Activated CD8-positive, alpha-beta memory T cell treated with anti-CD3 and anti-CD28 coated beads, Interleukin-2, amount 10 ng/mL, durations not matched to agents 7 days and 5 days (primary cell): ENCODE results near the gene EPN2. TPM values are rescaled to one million over a fixed set of nuclear protein-coding genes. Genes with fewer than 3 reads are reported as not detected.

Source experiments
- ATAC-seq: fragments of 150-1000 bp; cut with Tn5 transposase; one replicate; pipeline ENCODE4 v1.10.0; 2021; ENCODE audit warnings: moderate library complexity
- CTCF ChIA-PET: fragments of 350-600 bp; sonication (Branson Sonifier 250); formaldehyde crosslinking; loops from one replicate; lab custom pipeline; 2021; ENCODE audit warnings: antibody characterized with exemption; lab: Charles Lee
- DNase-seq: peaks from one replicate; pipeline ENCODE4 v3.0.0-alpha.2; 2020
- H3K27ac Mint-ChIP-seq: one replicate; pipeline ENCODE4 v1.8.0; 2021; ENCODE audit warnings: mild to moderate bottlenecking, mixed read lengths
- H3K27me3 Mint-ChIP-seq: one replicate; pipeline ENCODE4 v1.8.0; 2021; ENCODE audit warnings: mixed read lengths
- H3K36me3 Mint-ChIP-seq: one replicate; pipeline ENCODE4 v1.8.0; 2021; ENCODE audit warnings: mild to moderate bottlenecking, mixed read lengths
- H3K4me1 Mint-ChIP-seq: one replicate; pipeline ENCODE4 v1.8.0; 2021; ENCODE audit warnings: mixed read lengths
- H3K4me3 Mint-ChIP-seq: one replicate; pipeline ENCODE4 v1.8.0; 2021; ENCODE audit warnings: mild to moderate bottlenecking, moderate library complexity, mixed read lengths
- H3K9me3 Mint-ChIP-seq: one replicate; pipeline ENCODE4 v1.8.0; 2022; ENCODE audit warnings: low read depth, mixed read lengths
- total RNA-seq, 2 experiments: library from RNA; stranded (reverse); gene quantifications; one replicate each; pipeline ENCODE4 v1.2.3, GENCODE V29; 2021

EPN2 gene
- total RNA-seq, 2 experiments from 2014 or later = 2.9 to 15.3 TPM

DNA sequence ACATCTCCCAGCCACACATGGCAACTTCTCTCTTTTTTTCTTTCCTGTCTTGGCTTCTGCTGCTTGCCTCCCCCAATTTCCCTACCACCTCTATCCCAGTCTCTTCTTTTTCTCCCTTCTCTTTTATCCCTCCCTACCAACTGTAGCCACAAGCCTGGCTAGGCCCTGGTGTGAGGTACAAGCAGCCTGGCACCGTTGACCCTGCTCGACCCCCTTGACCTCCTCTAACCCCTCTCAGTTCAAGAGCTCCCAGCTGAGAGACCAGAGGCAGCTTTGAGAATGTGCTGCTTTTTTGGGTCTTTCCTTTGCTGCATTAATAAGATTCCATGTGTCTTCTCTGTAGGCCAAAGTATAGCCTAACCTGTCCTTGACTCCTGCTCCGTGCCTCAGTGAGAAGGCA lies 93.1 kb downstream of the EPN2 start:
- CTCF ChIA-PET = no interaction called here
- no peak overlapping the region for H3K27ac Mint-ChIP-seq
- H3K36me3 Mint-ChIP-seq = peaks cover 1% of the 10 kb centered on the region
- no peak for ATAC-seq
- H3K27me3 Mint-ChIP-seq = no peaks in the 10 kb centered on the region
- H3K9me3 Mint-ChIP-seq = no peaks in the 10 kb centered on the region
- no peak overlapping the region for H3K4me3 Mint-ChIP-seq
- DNase-seq = no peak
- peaks cover 5% of the 10 kb centered on the region for H3K4me1 Mint-ChIP-seq

GRCh38 chr17:19331134-19331533 lies 94.0 kb downstream of the EPN2 start:
- DNase-seq = no peak
- no peak overlapping the region for H3K27ac Mint-ChIP-seq
- H3K4me3 Mint-ChIP-seq = no peak overlapping the region
- ATAC-seq = no peak
- CTCF ChIA-PET = no interaction called here
- no peaks in the 10 kb centered on the region for H3K27me3 Mint-ChIP-seq
- peaks cover 5% of the 10 kb centered on the region for H3K4me1 Mint-ChIP-seq
- H3K36me3 Mint-ChIP-seq = no peaks in the 10 kb centered on the region
- H3K9me3 Mint-ChIP-seq = no peaks in the 10 kb centered on the region

- Mint-ChIP-seq H3K27me3 (no peaks in the 10 kb centered on the region), H3K27ac (no peak overlapping the region), H3K4me3 (no peak overlapping the region), H3K36me3 (no peaks in the 10 kb centered on the region), H3K9me3 (no peaks in the 10 kb centered on the region), H3K4me1 (peaks cover 5% of the 10 kb centered on the region)
- ATAC-seq (no peak), DNase-seq (no peak)
- CTCF ChIA-PET = no interaction called here
Measured at GRCh38 chr17:19331543-19332245, 94.5 kb downstream of the EPN2 start.

- no peak for DNase-seq
- ATAC-seq = no peak
- Mint-ChIP-seq H3K4me3 (no peak overlapping the region), H3K27ac (no peak overlapping the region), H3K27me3 (no peaks in the 10 kb centered on the region), H3K9me3 (no peaks in the 10 kb centered on the region), H3K36me3 (no peaks in the 10 kb centered on the region), H3K4me1 (peaks cover 5% of the 10 kb centered on the region)
- CTCF ChIA-PET = interaction anchor here (0.8 to 1.0 kb wide), 2 partner anchors 24 to 30 kb away, joined by 3 read pairs; partner anchors contain the start of gene B9D1
Measured at GRCh38 chr17:19332371-19333131, 95.4 kb downstream of the EPN2 start.

DNA sequence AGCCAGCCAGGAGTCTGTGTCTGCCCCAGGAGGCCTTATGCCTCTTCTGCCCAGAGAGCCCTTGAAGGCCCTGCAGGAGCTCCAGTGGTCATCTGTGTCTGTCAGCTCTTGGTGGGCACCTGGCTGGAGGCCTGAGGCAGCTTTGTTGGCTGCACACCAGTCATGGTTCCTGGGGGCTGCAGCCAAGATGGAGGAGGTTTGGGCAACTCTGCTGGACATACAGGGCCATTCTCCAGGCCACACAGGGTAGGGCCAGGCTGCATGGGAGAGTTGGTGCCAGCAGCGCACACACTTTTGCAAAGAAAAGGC lies 95.9 kb downstream of the EPN2 start:
- CTCF ChIA-PET = interaction anchor here (0.8 to 1.0 kb wide), 2 partner anchors 24 to 30 kb away, joined by 3 read pairs; partner anchors contain the start of gene B9D1
- no peak overlapping the region for H3K4me3 Mint-ChIP-seq
- DNase-seq (no peak), ATAC-seq (no peak)
- H3K4me1 Mint-ChIP-seq = peaks cover 5% of the 10 kb centered on the region
- no peaks in the 10 kb centered on the region for H3K9me3 Mint-ChIP-seq
- no peak overlapping the region for H3K27ac Mint-ChIP-seq
- no peaks in the 10 kb centered on the region for H3K27me3 Mint-ChIP-seq
- no peaks in the 10 kb centered on the region for H3K36me3 Mint-ChIP-seq

DNA sequence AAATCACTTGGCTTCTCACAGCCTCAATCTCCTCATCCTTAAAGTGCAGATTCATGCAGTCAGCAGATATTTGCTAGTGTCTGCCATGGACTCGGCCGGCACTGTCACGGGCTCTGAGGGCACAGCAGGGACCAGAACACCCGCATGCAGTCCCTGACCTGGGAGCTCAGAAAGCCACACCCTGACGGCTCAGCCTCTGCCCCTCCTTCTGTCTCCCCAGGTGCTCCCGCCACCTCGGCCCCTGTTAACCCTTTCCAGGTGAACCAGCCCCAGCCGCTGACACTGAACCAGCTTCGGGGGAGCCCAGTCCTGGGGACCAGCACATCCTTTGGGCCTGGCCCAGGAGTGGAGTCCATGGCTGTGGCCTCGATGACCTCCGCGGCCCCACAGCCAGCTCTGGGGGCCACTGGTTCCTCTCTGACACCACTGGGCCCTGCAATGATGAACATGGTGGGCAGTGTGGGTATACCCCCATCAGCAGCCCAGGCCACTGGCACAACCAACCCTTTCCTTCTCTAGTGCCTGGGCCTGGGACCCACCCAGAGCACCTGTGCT lies 96.6 kb downstream of the EPN2 start:
- Mint-ChIP-seq H3K27ac (no peak overlapping the region), H3K4me3 (no peak overlapping the region), H3K36me3 (no peaks in the 10 kb centered on the region), H3K4me1 (peaks cover 5% of the 10 kb centered on the region), H3K9me3 (no peaks in the 10 kb centered on the region), H3K27me3 (no peaks in the 10 kb centered on the region)
- CTCF ChIA-PET = interaction anchor here (1.0 kb wide), 1 partner anchor 25 kb away, joined by 3 read pairs; no protein-coding TSS in a partner anchor
- DNase-seq (no peak), ATAC-seq (no peak)

GRCh38 chr17:19334331-19334730 lies 97.2 kb downstream of the EPN2 start:
- H3K4me1 Mint-ChIP-seq = peaks cover 5% of the 10 kb centered on the region
- H3K36me3 Mint-ChIP-seq = no peaks in the 10 kb centered on the region
- H3K9me3 Mint-ChIP-seq = no peaks in the 10 kb centered on the region
- ATAC-seq = no peak
- no peaks in the 10 kb centered on the region for H3K27me3 Mint-ChIP-seq
- no peak overlapping the region for H3K4me3 Mint-ChIP-seq
- H3K27ac Mint-ChIP-seq = no peak overlapping the region
- no peak for DNase-seq
- CTCF ChIA-PET = no interaction called here

DNA sequence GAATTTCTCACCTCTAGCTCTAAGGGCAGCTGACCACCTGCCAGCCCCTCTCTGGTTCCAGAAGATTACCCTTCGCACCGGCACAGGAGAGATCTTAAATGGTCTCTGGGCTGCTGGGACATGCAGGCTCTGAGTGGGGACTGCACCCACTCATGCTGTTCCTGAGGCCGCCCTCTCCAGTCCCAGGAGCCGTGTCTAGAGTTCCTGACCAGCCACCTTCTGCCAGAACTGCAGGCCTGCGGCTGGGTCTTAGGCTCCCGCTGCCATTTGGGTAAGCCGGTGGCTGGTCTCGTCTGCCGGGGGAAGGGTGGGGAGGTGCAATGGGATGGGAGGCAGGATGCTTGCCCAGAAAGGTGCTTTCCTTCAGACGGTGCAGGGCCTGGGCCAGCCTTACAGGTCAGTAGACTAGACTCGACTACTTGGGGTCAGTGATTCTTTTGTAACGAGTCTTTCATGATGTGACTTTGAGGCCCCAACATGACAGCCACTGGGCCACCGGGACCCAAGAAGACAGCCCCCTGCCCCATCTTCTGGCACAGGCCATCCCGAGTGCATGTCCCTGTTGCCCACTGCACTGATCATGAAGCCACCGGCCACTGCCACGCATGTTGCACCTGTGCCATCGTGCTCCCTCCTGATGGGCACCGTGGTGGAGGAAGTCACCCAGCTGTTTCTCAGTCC lies 98.9 kb downstream of the EPN2 start:
- DNase-seq (no peak), ATAC-seq (no peak)
- Mint-ChIP-seq H3K4me3 (no peak overlapping the region), H3K36me3 (no peaks in the 10 kb centered on the region), H3K9me3 (no peaks in the 10 kb centered on the region), H3K27me3 (no peaks in the 10 kb centered on the region), H3K4me1 (peaks cover 5% of the 10 kb centered on the region), H3K27ac (no peak overlapping the region)
- CTCF ChIA-PET = no interaction called here

DNA sequence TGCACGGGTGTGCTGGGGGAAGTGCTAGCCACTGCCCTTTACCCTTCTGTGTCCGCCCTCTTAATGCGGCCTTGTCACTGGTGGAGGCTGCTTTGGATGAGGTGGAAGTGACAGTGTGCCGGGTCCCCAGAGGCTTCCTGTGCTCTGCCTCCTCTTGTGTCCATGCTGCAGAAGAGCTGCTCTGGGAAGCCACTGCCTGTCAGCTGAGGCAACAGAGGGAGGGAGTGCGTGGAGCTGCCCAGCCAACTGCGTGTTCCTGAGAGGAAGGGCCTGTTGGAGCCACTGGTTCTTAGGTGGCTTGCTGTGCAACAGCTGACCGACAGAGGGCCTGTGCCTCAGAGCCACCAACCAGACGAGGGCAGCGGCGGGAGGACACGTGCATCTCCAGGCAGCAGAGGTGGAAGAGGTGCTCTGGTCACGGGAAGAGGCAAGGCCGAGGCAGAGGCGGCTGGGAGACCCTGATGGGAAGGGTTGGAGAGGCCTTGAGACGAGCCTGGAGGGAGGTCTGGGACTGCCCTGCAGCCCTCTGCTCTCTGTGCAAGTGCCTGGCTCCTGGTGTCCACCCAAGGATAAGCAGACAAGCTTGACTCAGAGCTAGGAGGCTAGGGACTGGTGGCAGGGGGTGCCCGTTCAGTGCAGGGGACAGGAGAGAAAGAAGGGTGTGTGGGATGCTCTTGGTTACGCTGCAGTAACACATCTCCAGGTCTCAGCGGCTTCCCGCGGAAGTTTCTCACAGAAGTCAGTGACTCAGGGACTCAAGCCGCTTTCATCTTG lies 100.0 kb downstream of the EPN2 start:
- Mint-ChIP-seq H3K4me1 (peaks cover 5% of the 10 kb centered on the region), H3K9me3 (no peaks in the 10 kb centered on the region), H3K27me3 (peaks cover 2% of the 10 kb centered on the region), H3K27ac (no peak overlapping the region), H3K36me3 (no peaks in the 10 kb centered on the region), H3K4me3 (no peak overlapping the region)
- DNase-seq (no peak), ATAC-seq (no peak)
- CTCF ChIA-PET = interaction anchor here (1.3 kb wide), 1 partner anchor 20 kb away, joined by 6 read pairs; no protein-coding TSS in a partner anchor

DNA sequence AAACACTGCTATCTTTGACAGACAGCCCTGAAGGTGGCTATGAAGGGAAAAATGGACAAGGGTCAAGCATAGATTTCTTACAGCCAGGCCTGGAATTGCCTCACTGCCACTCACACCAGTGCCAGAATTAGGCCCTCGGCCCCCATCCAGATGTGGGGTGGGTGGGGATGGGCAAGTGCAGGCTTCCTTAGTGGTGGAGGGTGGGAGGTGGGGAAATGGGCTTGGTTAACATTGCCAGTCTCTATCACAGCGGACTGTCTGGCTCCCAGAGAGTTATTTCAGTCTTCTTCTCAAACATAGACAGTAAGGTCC lies 100.5 kb downstream of the EPN2 start:
- no peak for ATAC-seq
- Mint-ChIP-seq H3K4me1 (peaks cover 2% of the 10 kb centered on the region), H3K9me3 (no peaks in the 10 kb centered on the region), H3K36me3 (no peaks in the 10 kb centered on the region), H3K27ac (no peak overlapping the region), H3K4me3 (no peak overlapping the region), H3K27me3 (peaks cover 2% of the 10 kb centered on the region)
- CTCF ChIA-PET = interaction anchor here (0.8 to 1.5 kb wide), 3 partner anchors 13 to 32 kb away, joined by 4 to 6 read pairs (median 5); no protein-coding TSS in a partner anchor
- DNase-seq = no peak

- ATAC-seq (peak; percentile 85), DNase-seq (peak; percentile 76)
- Mint-ChIP-seq H3K36me3 (no peaks in the 10 kb centered on the region), H3K4me1 (no peaks in the 10 kb centered on the region), H3K9me3 (no peaks in the 10 kb centered on the region), H3K27ac (no peak overlapping the region), H3K27me3 (peaks cover 2% of the 10 kb centered on the region), H3K4me3 (no peak overlapping the region)
- CTCF ChIA-PET = interaction anchor here (0.6 to 1.5 kb wide), 8 partner anchors 12 to 109 kb away, joined by 3 to 6 read pairs (median 4); no protein-coding TSS in a partner anchor
Measured at GRCh38 chr17:19338031-19338990, 101.1 kb downstream of the EPN2 start.

GRCh38 chr17:19339341-19339815 lies 102.2 kb downstream of the EPN2 start:
- DNase-seq = no peak
- Mint-ChIP-seq H3K9me3 (no peaks in the 10 kb centered on the region), H3K4me3 (no peak overlapping the region), H3K36me3 (no peaks in the 10 kb centered on the region), H3K27ac (no peak overlapping the region), H3K27me3 (peaks cover 2% of the 10 kb centered on the region), H3K4me1 (no peaks in the 10 kb centered on the region)
- no peak for ATAC-seq
- CTCF ChIA-PET = interaction anchor here (0.9 to 1.2 kb wide), 3 partner anchors 41 to 405 kb away, joined by 3 read pairs; no protein-coding TSS in a partner anchor
